HCT116 (cell line): ENCODE results near the gene YIF1B. TPM values are rescaled to one million over a fixed set of nuclear protein-coding genes. Genes with fewer than 3 reads are reported as not detected.
A peak's percentile ranks its signal among the peaks of the same experiment; 100 is the strongest.

ENCODE experiments used
- ATAC-seq: fragments of 200-7000 bp; cut with Tn5 transposase; 2 replicates; pipeline ENCODE4 v1.9.1; 2020; ENCODE audit warnings: mild to moderate bottlenecking, moderate library complexity
- BruUV-seq: library from RNA; stranded (reverse); fragments of 400-500 nt; replicated peaks from 2 replicates; lab custom pipeline; 2021; lab: Mats Ljungman, UMichigan
- CTCF ChIA-PET: fragments of 300-600 bp; sonication (Branson Sonifier 250); formaldehyde crosslinking; loops from one replicate; lab custom pipeline; 2021; ENCODE audit warnings: antibody characterized with exemption; lab: Charles Lee
- POLR2A ChIA-PET: fragments of 300-600, 350-600 bp; sonication (Branson Sonifier 250); formaldehyde crosslinking; loops from one replicate; lab custom pipeline; 2021; ENCODE audit warnings: antibody characterized with exemption; lab: Charles Lee
- RAD21 ChIA-PET, 2 experiments: fragments of 300-600 bp; sonication (Branson Sonifier 250); formaldehyde crosslinking; loops; one replicate each; lab custom pipeline; 2023; ENCODE audit warnings: low total read pairs in 2 of 2; ENCODE audit not compliant: uncharacterized antibody in 2 of 2, unreplicated experiment in 2 of 2, low non-redundant PET in 1 of 2; lab: Charles Lee
- DNase-seq: peaks from one replicate; pipeline ENCODE4 v3.0.0-alpha.2; 2010; ENCODE audit warnings: low read depth, low spot score
- H2AFZ ChIP-seq: fragments of 200-600 bp; shearing (Covaris generic), sonication (generic); 2 replicates; pipeline ENCODE4 v1.6.1; 2017; ENCODE audit warnings: low read depth, mixed run types, mixed read lengths, antibody characterized with exemption, low read length; ENCODE audit not compliant: poor library complexity, severe bottlenecking
- H3K27ac ChIP-seq: 2 replicates; pipeline ENCODE4 v1.5.1; 2012; ENCODE audit warnings: low read depth, low read length
- H3K27me3 ChIP-seq: fragments of 200-600 bp; sonication (generic); 2 replicates; pipeline ENCODE4 v1.6.1; 2016; ENCODE audit warnings: mixed run types, low read length, mixed read lengths; ENCODE audit not compliant: insufficient read depth
- H3K36me3 ChIP-seq, 2 experiments: fragments of 200-500 bp in 1 of 2; fragments of 200-600 bp in 1 of 2; sonication (Bioruptor generic) in 1 of 2; sonication (generic) in 1 of 2; 2 replicates each; pipeline versions ENCODE4 v1.5.1 to v1.6.1; 2014 to 2016; ENCODE audit warnings: low read length in 2 of 2, inconsistent platforms in 1 of 2, mixed read lengths in 1 of 2, mixed run types in 1 of 2; ENCODE audit not compliant: insufficient read depth in 2 of 2, control insufficient read depth in 1 of 2
- H3K4me1 ChIP-seq, 2 experiments: fragments of 200-600 bp in 1 of 2; sonication (generic) in 1 of 2; 2 replicates each; pipeline versions ENCODE4 v1.5.1 to v1.6.1; 2012 to 2017; ENCODE audit warnings: low read length in 2 of 2, inconsistent platforms in 1 of 2, mild to moderate bottlenecking in 1 of 2, mixed read lengths in 1 of 2, mixed run types in 1 of 2, moderate library complexity in 1 of 2; ENCODE audit not compliant: insufficient read depth in 2 of 2, control insufficient read depth in 1 of 2
- H3K4me2 ChIP-seq: fragments of 200-600 bp; sonication (generic); 2 replicates; pipeline ENCODE4 v1.6.1; 2017; ENCODE audit warnings: mixed run types, low read length, mixed read lengths
- H3K4me3 ChIP-seq, 2 experiments: fragments of 200-600 bp in 1 of 2; sonication (generic) in 1 of 2; replicated peaks in 1 of 2; 2 replicates each; pipeline ENCODE4 v1.5.1; 2011 to 2016; ENCODE audit warnings: low read length in 2 of 2, control low read depth in 1 of 2, low read depth in 1 of 2, mild to moderate bottlenecking in 1 of 2, mixed read lengths in 1 of 2, mixed run types in 1 of 2
- H3K79me2 ChIP-seq: fragments of 200-600 bp; sonication (generic); 2 replicates; pipeline ENCODE4 v1.6.1; 2017; ENCODE audit warnings: mild to moderate bottlenecking, mixed run types, low read length, moderate library complexity, mixed read lengths; ENCODE audit not compliant: insufficient read depth
- H3K9ac ChIP-seq: fragments of 200-600 bp; sonication (generic); 2 replicates; pipeline ENCODE4 v1.6.1; 2016; ENCODE audit warnings: low read length, mixed read lengths
- H3K9me2 ChIP-seq: fragments of 200-600 bp; sonication (generic), shearing (Covaris generic); 2 replicates; pipeline ENCODE4 v1.6.1; 2017; ENCODE audit warnings: mixed run types, mild to moderate bottlenecking, moderate library complexity; ENCODE audit not compliant: insufficient read depth
- H3K9me3 ChIP-seq, 2 experiments: fragments of 200-500 bp in 1 of 2; fragments of 200-600 bp in 1 of 2; sonication (Bioruptor generic) in 1 of 2; sonication (generic) in 1 of 2; 2 replicates each; pipeline ENCODE4 v1.6.1; 2014 to 2017; ENCODE audit warnings: low read length in 2 of 2, mixed read lengths in 2 of 2, inconsistent platforms in 1 of 2, low read depth in 1 of 2, mild to moderate bottlenecking in 1 of 2, mixed run types in 1 of 2, moderate library complexity in 1 of 2; ENCODE audit not compliant: control insufficient read depth in 1 of 2, insufficient read depth in 1 of 2
- H4K20me1 ChIP-seq: fragments of 200-600 bp; sonication (generic), shearing (Covaris generic); 2 replicates; pipeline ENCODE4 v1.6.1; 2017; ENCODE audit warnings: mixed run types, mild to moderate bottlenecking, moderate library complexity; ENCODE audit not compliant: insufficient read depth
- CBX3 ChIP-seq: IDR thresholded peaks from 2 replicates; pipeline ENCODE4 v1.6.1; 2012; ENCODE audit warnings: low read depth
- CTCF ChIP-seq, 3 experiments: fragments of 200-600 bp in 1 of 3; sonication (generic) in 1 of 3; IDR thresholded peaks in 2 of 3; conservative IDR thresholded peaks in 1 of 3; 2 replicates each; pipeline ENCODE4 v1.5.1; 2012 to 2017; ENCODE audit warnings: low read depth in 2 of 3, low read length in 2 of 3, antibody characterized with exemption in 1 of 3, borderline replicate concordance in 1 of 3, control low read depth in 1 of 3, mild to moderate bottlenecking in 1 of 3, mixed read lengths in 1 of 3, mixed run types in 1 of 3, moderate library complexity in 1 of 3; ENCODE audit not compliant: insufficient read depth in 1 of 3
- EGR1 ChIP-seq: IDR thresholded peaks from 2 replicates; pipeline ENCODE4 v1.6.1; 2012; ENCODE audit warnings: low read depth
- EZH2 ChIP-seq: fragments of 200-600 bp; sonication (generic); IDR thresholded peaks from 2 replicates; pipeline ENCODE4 v1.6.1; 2017; ENCODE audit warnings: antibody characterized with exemption, mixed run types
- POLR2A ChIP-seq: IDR thresholded peaks from 2 replicates; pipeline ENCODE4 v1.7.0; 2011; ENCODE audit warnings: borderline replicate concordance; ENCODE audit not compliant: insufficient read depth, insufficient read length; ENCODE audit errors: extremely low read depth
- POLR2AphosphoS5 ChIP-seq: IDR thresholded peaks from 2 replicates; pipeline ENCODE4 v1.6.1; 2011; ENCODE audit warnings: mild to moderate bottlenecking, low read depth, low read length, moderate library complexity
- SIN3A ChIP-seq: IDR thresholded peaks from 2 replicates; pipeline ENCODE4 v1.6.1; 2012; ENCODE audit warnings: low read depth
- SRF ChIP-seq: IDR thresholded peaks from 2 replicates; pipeline ENCODE4 v1.6.1; 2012; ENCODE audit warnings: low read depth
- ZNF274 ChIP-seq: fragments of 200-500 bp; sonication (Bioruptor generic); IDR thresholded peaks from 2 replicates; pipeline ENCODE4 v1.6.1; 2014; ENCODE audit warnings: mild to moderate bottlenecking, low read depth, low read length, inconsistent platforms
- intact Hi-C: fragments of 100-400 bp; cut with micrococcal nuclease; formaldehyde crosslinking; loops from 2 replicates; pipeline ENCODE4 v1.10.0; 2022
- total RNA-seq: library from RNA; stranded (reverse); gene quantifications from one replicate; pipeline ENCODE4 v1.2.1, GENCODE V29; 2021; ENCODE audit not compliant: unreplicated experiment
- TF ChIP-seq, protein P1 (sequence below): IDR thresholded peaks from 2 replicates; pipeline ENCODE4 v1.6.1; 2012; ENCODE audit warnings: low read depth

The YIF1B gene
- total RNA-seq, 1 experiment from 2014 or later, result 67.5 TPM

DNA sequence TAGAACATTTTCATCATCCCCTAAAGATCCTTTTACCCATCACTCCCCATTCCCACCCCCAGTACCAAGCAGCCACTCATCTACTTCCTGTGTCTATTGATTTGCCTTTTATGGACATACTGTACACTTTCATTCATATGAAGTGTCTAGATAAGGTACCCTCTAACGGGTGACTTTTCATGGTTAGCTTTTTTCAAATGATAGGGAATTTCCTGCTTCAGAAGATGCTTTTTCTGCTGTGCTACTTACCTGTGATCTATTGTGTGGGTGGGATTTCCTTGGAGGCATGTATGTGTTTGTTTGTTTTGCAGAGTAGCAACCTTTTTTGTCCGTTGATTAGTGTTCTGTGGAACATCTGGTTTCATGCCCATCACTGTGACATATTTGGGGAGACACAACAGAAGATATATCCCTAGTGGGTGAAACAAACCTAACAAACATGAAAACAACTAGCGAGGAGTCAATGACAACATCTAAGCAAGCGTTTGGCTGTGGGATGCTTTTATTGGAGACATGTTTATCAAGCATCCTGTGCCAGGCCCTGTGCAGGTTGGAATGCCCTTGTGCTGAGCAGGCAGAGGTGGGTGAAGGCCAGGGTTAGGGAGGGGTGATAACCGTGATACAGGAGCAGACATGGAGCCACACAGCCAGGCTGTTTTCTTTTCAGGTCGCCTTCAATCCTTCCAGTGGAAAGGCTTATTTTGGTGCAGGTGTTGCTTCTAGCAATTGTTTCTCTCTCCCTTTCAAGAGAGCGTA is 33.8 kb downstream of the YIF1B start:
- CTCF ChIA-PET, result no interaction called here
- Histone ChIP-seq H3K79me2 (peaks cover 86% of the 10 kb centered on the region), H3K4me3 (no peak overlapping the region), H3K9ac (no peak overlapping the region), H3K9me3 (no peaks in the 10 kb centered on the region), H3K9me2 (no peaks in the 10 kb centered on the region), H3K36me3 (peaks cover 26 to 41% of the 10 kb centered on the region in 2 experiments; a peak in 3 of 4 replicates), H3K4me1 (peaks cover 4 to 20% of the 10 kb centered on the region in 2 experiments; a peak in 3 of 4 replicates), H3K27ac (no peak overlapping the region), H3K4me2 (no peak overlapping the region), H3K27me3 (no peaks in the 10 kb centered on the region), H4K20me1 (peaks cover 15% of the 10 kb centered on the region; the same call in 1 of the 2 replicates), H2AFZ (no peak overlapping the region)
- POLR2A ChIA-PET, result no interaction called here
- no TSS peak for BruUV-seq
- ATAC-seq (no peak), DNase-seq (no peak)
- RAD21 ChIA-PET, result no interaction called here
- intact Hi-C loops, result no loop called here
- peak; percentile 36; the same call in 1 of the 2 replicates for TF ChIP-seq SRF
- TF ChIP-seq CBX3, result no peak

DNA sequence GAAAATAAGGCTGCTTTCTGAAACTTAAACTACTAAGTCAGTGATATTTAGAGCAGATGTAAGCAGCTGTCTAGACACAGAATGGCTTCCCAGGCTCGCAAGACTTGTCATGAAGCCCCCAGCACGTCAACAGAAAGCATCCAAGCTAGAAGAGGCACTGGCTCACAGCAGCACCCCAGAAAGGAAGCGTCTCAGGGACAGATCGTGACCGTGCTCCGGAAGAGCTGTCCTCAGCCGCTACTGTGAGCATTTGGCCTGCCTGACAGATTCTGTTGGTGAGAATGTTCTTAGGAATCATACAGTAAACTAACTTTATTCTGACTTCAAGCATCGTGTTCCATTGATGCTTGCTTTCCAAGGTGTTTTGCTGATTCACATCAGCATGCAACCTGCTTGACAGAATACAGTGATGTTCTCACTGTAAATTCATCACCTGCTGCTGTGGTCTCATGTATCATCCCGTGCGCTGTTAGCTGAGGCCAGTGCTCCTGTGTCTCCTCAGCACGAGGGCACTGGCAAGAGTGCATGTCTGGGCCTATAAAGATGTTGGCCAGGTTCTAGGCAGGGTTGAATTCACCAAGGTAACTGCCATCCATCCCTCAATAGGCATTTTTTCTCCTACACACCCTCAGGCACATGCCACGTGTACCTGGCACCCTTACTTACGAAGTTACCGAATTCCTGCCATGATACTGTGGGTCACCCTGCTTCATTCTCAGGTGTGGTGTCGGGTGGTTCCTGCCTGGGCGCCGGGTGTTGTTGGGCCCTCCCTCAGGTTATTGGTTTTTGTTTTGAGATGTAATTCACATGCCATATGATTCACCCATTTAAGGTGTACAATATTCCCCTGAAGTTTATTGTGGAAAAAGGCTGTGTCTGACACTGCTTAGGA is 35.5 kb downstream of the YIF1B start:
- ChIA-PET CTCF (no interaction called here), RAD21 (interaction anchor here in 1 of 2 experiments (0.9 kb wide), 1 partner anchor 24 kb away, joined by 3 read pairs; no protein-coding TSS in a partner anchor)
- H3K36me3 ChIP-seq, result peaks cover 21 to 39% of the 10 kb centered on the region in 2 experiments; a peak in 3 of 4 replicates

More for the DNA sequence above, 35.5 kb downstream of the YIF1B start:
- Histone ChIP-seq H3K27ac (no peak overlapping the region), H3K27me3 (no peaks in the 10 kb centered on the region), H3K9me2 (no peaks in the 10 kb centered on the region), H3K4me1 (peaks cover 4 to 24% of the 10 kb centered on the region in 2 experiments; a peak in 3 of 4 replicates), H3K9me3 (no peaks in the 10 kb centered on the region), H3K9ac (no peak overlapping the region), H2AFZ (no peak overlapping the region), H3K4me2 (no peak overlapping the region), H3K79me2 (peaks cover 93% of the 10 kb centered on the region), H4K20me1 (peaks cover 15% of the 10 kb centered on the region; the same call in 1 of the 2 replicates), H3K4me3 (no peak overlapping the region)
- POLR2A ChIA-PET, result no interaction called here
- BruUV-seq, result no TSS peak
- ATAC-seq (no peak), DNase-seq (no peak)
- no peak for TF ChIP-seq SRF
- no peak for TF ChIP-seq ZNF274
- TF ChIP-seq, protein P1, sequence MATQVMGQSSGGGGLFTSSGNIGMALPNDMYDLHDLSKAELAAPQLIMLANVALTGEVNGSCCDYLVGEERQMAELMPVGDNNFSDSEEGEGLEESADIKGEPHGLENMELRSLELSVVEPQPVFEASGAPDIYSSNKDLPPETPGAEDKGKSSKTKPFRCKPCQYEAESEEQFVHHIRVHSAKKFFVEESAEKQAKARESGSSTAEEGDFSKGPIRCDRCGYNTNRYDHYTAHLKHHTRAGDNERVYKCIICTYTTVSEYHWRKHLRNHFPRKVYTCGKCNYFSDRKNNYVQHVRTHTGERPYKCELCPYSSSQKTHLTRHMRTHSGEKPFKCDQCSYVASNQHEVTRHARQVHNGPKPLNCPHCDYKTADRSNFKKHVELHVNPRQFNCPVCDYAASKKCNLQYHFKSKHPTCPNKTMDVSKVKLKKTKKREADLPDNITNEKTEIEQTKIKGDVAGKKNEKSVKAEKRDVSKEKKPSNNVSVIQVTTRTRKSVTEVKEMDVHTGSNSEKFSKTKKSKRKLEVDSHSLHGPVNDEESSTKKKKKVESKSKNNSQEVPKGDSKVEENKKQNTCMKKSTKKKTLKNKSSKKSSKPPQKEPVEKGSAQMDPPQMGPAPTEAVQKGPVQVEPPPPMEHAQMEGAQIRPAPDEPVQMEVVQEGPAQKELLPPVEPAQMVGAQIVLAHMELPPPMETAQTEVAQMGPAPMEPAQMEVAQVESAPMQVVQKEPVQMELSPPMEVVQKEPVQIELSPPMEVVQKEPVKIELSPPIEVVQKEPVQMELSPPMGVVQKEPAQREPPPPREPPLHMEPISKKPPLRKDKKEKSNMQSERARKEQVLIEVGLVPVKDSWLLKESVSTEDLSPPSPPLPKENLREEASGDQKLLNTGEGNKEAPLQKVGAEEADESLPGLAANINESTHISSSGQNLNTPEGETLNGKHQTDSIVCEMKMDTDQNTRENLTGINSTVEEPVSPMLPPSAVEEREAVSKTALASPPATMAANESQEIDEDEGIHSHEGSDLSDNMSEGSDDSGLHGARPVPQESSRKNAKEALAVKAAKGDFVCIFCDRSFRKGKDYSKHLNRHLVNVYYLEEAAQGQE, result no peak
- TF ChIP-seq POLR2AphosphoS5, result no peak
- no peak for TF ChIP-seq POLR2A
- no peak for TF ChIP-seq CTCF (IDR thresholded peaks at IDR 0.05 in 2 of 3, conservative IDR thresholded peaks at IDR 0.05 in 1 of 3; ENCODE audit: borderline replicate concordance in 1 of 3, insufficient read depth in 1 of 3, low read depth in 2 of 3, low read length in 2 of 3)
- no peak for TF ChIP-seq CBX3
- no peak for TF ChIP-seq EGR1
- TF ChIP-seq EZH2, result no peak
- no peak for TF ChIP-seq SIN3A
- intact Hi-C loops, result no loop called here
